ENCODE measurements around the gene CNGB1. TPM values are rescaled to one million over a fixed set of nuclear protein-coding genes. Genes with fewer than 3 reads are reported as not detected.
"Not testable (repeated sequence)": the region's sequence is repeated elsewhere in the genome, so short reads cannot be mapped to it uniquely, and the experiment has no call there.

CNGB1 gene
- total RNA-seq, 4 donors from 2014 or later = 0.14 to 1.9 (median 0.87) TPM

DNA sequence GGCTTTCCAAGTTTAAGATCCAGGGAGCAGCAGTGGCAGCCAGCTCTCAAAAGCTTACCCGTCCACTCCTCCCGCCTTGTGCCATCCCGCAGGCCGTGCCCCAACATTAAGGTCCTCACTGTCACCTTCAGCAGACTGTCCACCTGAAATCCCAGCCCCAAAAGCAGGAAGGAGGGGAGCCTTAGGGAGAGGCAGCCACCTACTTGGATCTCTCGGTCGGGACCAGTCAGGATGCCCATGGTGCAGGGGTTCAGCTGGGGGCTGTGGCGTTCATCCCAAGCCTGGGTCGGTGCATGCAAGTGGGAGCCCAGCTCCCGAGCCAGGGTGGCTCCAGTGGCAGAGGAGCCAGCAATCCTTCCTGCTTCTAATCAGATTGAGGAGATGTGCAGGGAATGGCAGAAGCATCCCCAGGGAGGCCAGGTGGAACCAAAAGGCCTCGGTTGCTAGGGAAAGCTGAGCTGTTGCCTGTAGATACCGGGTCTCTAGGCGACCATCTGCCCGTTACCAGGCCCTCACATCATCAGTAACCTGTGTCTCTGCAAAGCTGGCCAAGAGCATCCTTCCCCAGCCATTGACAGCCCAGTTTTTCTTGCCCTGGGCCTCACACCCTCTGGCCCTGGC lies 24.6 kb downstream of the CNGB1 start:
- in situ Hi-C loops (cut with MboI; ENCODE audit: low pct_ligation_motif_present in 1 of 4, low pct_unique_long_range_greater_than_20kb in 1 of 4, low sequenced_read_pairs in 3 of 4) = no loop called here
- H3K27me3 ChIP-seq = peaks cover 10% of the 10 kb centered on the region
- H3K36me3 ChIP-seq = no peaks in the 10 kb centered on the region
- no peak overlapping the region for H3K4me3 ChIP-seq
- 86% methylated on average over 12 of the region's 13 CpGs; no CpG with 5 or more reads in 1 of the 2 donors for WGBS, 2 donors (ENCODE audit: low coverage in 1 of 2)
- TF ChIP-seq POLR2AphosphoS5 (IDR thresholded peaks at IDR 0.05) = no peak
- TF ChIP-seq EP300 (IDR thresholded peaks at IDR 0.05; ENCODE audit: low read depth) = no peak
- TF ChIP-seq POLR2A (IDR thresholded peaks at IDR 0.05) = no peak
- TF ChIP-seq, protein P1, sequence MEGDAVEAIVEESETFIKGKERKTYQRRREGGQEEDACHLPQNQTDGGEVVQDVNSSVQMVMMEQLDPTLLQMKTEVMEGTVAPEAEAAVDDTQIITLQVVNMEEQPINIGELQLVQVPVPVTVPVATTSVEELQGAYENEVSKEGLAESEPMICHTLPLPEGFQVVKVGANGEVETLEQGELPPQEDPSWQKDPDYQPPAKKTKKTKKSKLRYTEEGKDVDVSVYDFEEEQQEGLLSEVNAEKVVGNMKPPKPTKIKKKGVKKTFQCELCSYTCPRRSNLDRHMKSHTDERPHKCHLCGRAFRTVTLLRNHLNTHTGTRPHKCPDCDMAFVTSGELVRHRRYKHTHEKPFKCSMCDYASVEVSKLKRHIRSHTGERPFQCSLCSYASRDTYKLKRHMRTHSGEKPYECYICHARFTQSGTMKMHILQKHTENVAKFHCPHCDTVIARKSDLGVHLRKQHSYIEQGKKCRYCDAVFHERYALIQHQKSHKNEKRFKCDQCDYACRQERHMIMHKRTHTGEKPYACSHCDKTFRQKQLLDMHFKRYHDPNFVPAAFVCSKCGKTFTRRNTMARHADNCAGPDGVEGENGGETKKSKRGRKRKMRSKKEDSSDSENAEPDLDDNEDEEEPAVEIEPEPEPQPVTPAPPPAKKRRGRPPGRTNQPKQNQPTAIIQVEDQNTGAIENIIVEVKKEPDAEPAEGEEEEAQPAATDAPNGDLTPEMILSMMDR (IDR thresholded peaks at IDR 0.05) = no peak
- H3K27ac ChIP-seq = no peak overlapping the region
- H3K9me3 ChIP-seq = no peaks in the 10 kb centered on the region
- intact Hi-C loops (cut with DNase I; ENCODE audit: low total_unique reads) = no loop called here
- H3K4me1 ChIP-seq = no peaks in the 10 kb centered on the region
- no peak for DNase-seq

DNA sequence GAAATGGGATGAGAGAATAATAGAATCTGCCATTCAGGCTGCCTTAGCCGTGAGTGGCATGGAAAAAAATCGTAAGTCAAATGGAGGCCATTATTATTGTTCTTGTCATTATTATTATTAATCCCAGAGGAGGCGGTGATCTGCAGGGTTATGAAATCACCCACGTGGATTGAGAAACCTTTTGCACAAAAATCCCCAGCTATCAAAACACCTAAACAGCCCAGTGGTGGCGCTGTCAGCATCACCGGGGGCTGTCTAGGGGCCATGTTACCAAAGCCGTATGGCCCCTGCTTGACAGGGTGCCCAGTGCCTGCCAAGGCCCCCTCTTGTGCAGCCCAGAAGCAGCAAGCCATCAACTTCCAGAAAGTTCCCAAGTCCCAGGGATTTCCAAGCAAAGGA lies 25.2 kb downstream of the CNGB1 start:
- in situ Hi-C loops (cut with MboI; ENCODE audit: low pct_ligation_motif_present in 1 of 4, low pct_unique_long_range_greater_than_20kb in 1 of 4, low sequenced_read_pairs in 3 of 4) = no loop called here
- Histone ChIP-seq H3K36me3 (no peaks in the 10 kb centered on the region), H3K9me3 (no peaks in the 10 kb centered on the region), H3K4me3 (no peak overlapping the region), H3K27me3 (peaks cover 10% of the 10 kb centered on the region), H3K4me1 (no peaks in the 10 kb centered on the region), H3K27ac (no peak overlapping the region)
- WGBS, 2 donors (ENCODE audit: low coverage in 1 of 2) = 49 to 60% methylated on average over 1 to 7 of the region's 7 CpGs
- DNase-seq = no peak
- TF ChIP-seq EP300 (IDR thresholded peaks at IDR 0.05; ENCODE audit: low read depth) (no peak), POLR2A (IDR thresholded peaks at IDR 0.05) (no peak)
- TF ChIP-seq, protein P1 (IDR thresholded peaks at IDR 0.05) = no peak
- intact Hi-C loops (cut with DNase I; ENCODE audit: low total_unique reads) = no loop called here

DNA sequence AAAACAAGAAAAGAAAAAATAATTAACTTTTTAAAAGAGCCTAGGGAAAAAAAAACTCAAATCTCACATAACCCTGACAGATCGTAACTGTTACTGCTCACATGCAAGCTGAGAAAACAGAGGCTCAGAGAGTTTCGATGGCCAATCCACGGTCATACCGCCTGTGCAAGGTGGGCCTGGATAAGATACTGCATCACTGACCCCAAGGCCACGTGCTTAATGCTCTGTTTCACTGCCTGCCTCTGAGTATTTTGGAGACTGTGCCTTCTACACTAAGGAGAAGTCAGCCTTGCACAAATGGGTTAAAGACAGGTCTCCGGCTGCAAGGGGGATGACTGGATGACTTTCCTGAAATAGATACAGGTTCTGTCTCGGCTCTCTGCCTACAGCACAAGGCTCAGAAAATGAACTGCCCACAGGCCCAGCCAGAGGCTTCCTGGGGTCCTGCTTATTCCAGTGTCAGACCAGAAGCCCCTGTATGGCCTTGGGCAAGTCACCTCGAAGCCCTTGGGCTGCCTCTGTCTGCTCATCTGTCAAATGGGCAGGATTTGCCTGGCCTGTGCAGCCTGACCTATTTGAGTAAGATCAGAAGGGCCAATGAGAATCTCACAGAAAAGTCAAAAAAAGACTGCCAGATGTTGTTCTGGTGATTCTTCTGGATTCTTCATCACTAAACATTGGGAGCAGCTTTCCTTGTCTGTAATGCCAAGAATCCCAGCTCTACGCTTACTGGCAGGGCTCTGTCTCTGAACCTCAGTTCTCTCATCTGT lies 25.8 kb downstream of the CNGB1 start:
- in situ Hi-C loops (cut with MboI; ENCODE audit: low pct_ligation_motif_present in 1 of 4, low pct_unique_long_range_greater_than_20kb in 1 of 4, low sequenced_read_pairs in 3 of 4) (no loop called here), intact Hi-C loops (cut with DNase I; ENCODE audit: low total_unique reads) (no loop called here)
- no peak for DNase-seq
- Histone ChIP-seq H3K36me3 (no peaks in the 10 kb centered on the region), H3K4me3 (no peak overlapping the region), H3K27me3 (peaks cover 7% of the 10 kb centered on the region), H3K9me3 (no peaks in the 10 kb centered on the region), H3K27ac (no peak overlapping the region), H3K4me1 (no peaks in the 10 kb centered on the region)
- 82 to 100% methylated on average over 1 to 9 of the region's 9 CpGs for WGBS, 2 donors (ENCODE audit: low coverage in 1 of 2)
- TF ChIP-seq EP300 (IDR thresholded peaks at IDR 0.05; ENCODE audit: low read depth) = no peak
- TF ChIP-seq, protein P1 (IDR thresholded peaks at IDR 0.05) = no peak
- no peak for TF ChIP-seq POLR2AphosphoS5 (IDR thresholded peaks at IDR 0.05)
- no peak for TF ChIP-seq POLR2A (IDR thresholded peaks at IDR 0.05)

DNA sequence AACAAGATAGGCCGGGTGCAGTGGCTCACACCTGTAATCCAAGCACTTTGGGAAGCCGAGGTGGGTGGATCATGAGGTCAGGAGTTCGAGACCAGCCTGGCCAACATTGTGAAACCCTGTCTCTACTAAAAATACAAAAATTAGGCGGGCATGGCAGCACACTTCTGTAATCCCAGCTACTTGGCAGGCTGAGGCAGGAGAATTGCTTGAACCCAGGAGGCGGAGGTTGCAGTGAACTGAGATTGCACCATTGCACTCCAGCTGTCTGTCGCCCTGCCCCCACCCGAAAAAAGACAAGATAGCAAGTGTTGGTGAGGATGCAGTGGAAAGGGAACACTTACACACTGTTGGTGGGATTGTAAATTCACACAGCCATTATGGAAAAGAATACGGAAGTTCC lies 27.5 kb downstream of the CNGB1 start:
- DNase-seq; intact Hi-C loops (cut with DNase I; ENCODE audit: low total_unique reads); H3K27me3 ChIP-seq; H3K4me3 ChIP-seq; in situ Hi-C loops (cut with MboI; ENCODE audit: low pct_ligation_motif_present in 1 of 4, low pct_unique_long_range_greater_than_20kb in 1 of 4, low sequenced_read_pairs in 3 of 4); H3K4me1 ChIP-seq; H3K36me3 ChIP-seq; H3K9me3 ChIP-seq; H3K27ac ChIP-seq: not testable (repeated sequence)
- WGBS, 2 donors (ENCODE audit: low coverage in 1 of 2) = 65 to 76% methylated on average over 5 to 8 of the region's 8 CpGs

DNA sequence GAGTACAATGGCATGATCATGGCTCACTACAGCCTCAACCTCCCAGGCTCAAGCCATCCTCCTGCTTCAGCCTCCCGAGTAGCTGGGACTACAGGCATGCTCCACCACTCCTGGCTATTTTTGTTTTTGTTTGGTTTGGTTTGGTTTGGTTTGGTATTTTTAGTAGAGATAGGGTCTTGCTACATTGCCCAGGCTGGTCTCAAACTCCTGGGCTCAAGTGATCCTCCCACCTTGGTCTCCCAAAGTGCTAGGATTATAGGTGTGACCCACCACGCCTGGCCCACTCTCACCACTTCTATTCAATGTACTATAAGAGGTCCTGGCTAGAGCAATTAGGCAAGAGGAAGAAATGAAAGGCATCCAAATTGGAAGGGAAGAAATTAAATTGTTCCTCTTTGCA lies 29.0 kb downstream of the CNGB1 start:
- H3K27ac ChIP-seq; in situ Hi-C loops (cut with MboI; ENCODE audit: low pct_ligation_motif_present in 1 of 4, low pct_unique_long_range_greater_than_20kb in 1 of 4, low sequenced_read_pairs in 3 of 4); H3K27me3 ChIP-seq; H3K36me3 ChIP-seq; H3K9me3 ChIP-seq; intact Hi-C loops (cut with DNase I; ENCODE audit: low total_unique reads); H3K4me3 ChIP-seq; H3K4me1 ChIP-seq; DNase-seq: not testable (repeated sequence)
- 74 to 83% methylated on average over 1 to 2 of the region's 2 CpGs for WGBS, 2 donors (ENCODE audit: low coverage in 1 of 2)
